ENCODE data around the gene MAGI2.
"Not testable (repeated sequence)": the region's sequence is repeated elsewhere in the genome, so short reads cannot be mapped to it uniquely, and the experiment has no call there.

Gene MAGI2

GRCh38 chr7:79051915-79052314 lies 401.6 kb downstream of the MAGI2 start:
- no peak for DNase-seq (ENCODE audit: low read depth in 2 of 2)

- no peak for DNase-seq (ENCODE audit: low read depth in 2 of 2)
Measured at GRCh38 chr7:79050603-79051002, 402.9 kb downstream of the MAGI2 start.

GRCh38 chr7:79046061-79046460 lies 407.4 kb downstream of the MAGI2 start:
- no peak for DNase-seq (ENCODE audit: low read depth in 2 of 2)

GRCh38 chr7:79037001-79037400 lies 416.5 kb downstream of the MAGI2 start:
- DNase-seq (ENCODE audit: low read depth in 2 of 2): no peak

- DNase-seq (ENCODE audit: low read depth in 2 of 2): no peak
Measured at GRCh38 chr7:79036356-79036755, 417.1 kb downstream of the MAGI2 start.

GRCh38 chr7:79035858-79036257 lies 417.6 kb downstream of the MAGI2 start:
- DNase-seq (ENCODE audit: low read depth in 2 of 2): no peak

GRCh38 chr7:79034730-79035129 lies 418.7 kb downstream of the MAGI2 start:
- DNase-seq (ENCODE audit: low read depth in 2 of 2): no peak

- DNase-seq (ENCODE audit: low read depth in 2 of 2): not testable (repeated sequence)
Measured at GRCh38 chr7:79019711-79020110, 433.8 kb downstream of the MAGI2 start.

GRCh38 chr7:79011921-79012320 lies 441.5 kb downstream of the MAGI2 start:
- DNase-seq (ENCODE audit: low read depth in 2 of 2): no peak

GRCh38 chr7:79009647-79010046 lies 443.8 kb downstream of the MAGI2 start:
- no peak for DNase-seq (ENCODE audit: low read depth in 2 of 2)

GRCh38 chr7:79008786-79009185 lies 444.7 kb downstream of the MAGI2 start:
- DNase-seq (ENCODE audit: low read depth in 2 of 2): no peak

GRCh38 chr7:78996013-78996412 lies 457.5 kb downstream of the MAGI2 start:
- no peak for DNase-seq (ENCODE audit: low read depth in 2 of 2)

GRCh38 chr7:78993341-78993740 lies 460.1 kb downstream of the MAGI2 start:
- DNase-seq (ENCODE audit: low read depth in 2 of 2): no peak

GRCh38 chr7:78985509-78985908 lies 468.0 kb downstream of the MAGI2 start:
- no peak for DNase-seq (ENCODE audit: low read depth in 2 of 2)

- DNase-seq (ENCODE audit: low read depth in 2 of 2): no peak
Measured at GRCh38 chr7:78983483-78983882, 470.0 kb downstream of the MAGI2 start.

- no peak for DNase-seq (ENCODE audit: low read depth in 2 of 2)
Measured at GRCh38 chr7:78970440-78970916, 483.0 kb downstream of the MAGI2 start.

GRCh38 chr7:78968951-78969350 lies 484.5 kb downstream of the MAGI2 start:
- no peak for DNase-seq (ENCODE audit: low read depth in 2 of 2)

GRCh38 chr7:78967561-78967960 lies 485.9 kb downstream of the MAGI2 start:
- not testable (repeated sequence) for DNase-seq (ENCODE audit: low read depth in 2 of 2)

- no peak for DNase-seq (ENCODE audit: low read depth in 2 of 2)
Measured at GRCh38 chr7:78967046-78967445, 486.4 kb downstream of the MAGI2 start.

- no peak for DNase-seq (ENCODE audit: low read depth in 2 of 2)
Measured at GRCh38 chr7:78959477-78959876, 494.0 kb downstream of the MAGI2 start.

- DNase-seq (ENCODE audit: low read depth in 2 of 2): no peak
Measured at GRCh38 chr7:78955329-78955728, 498.1 kb downstream of the MAGI2 start.

- DNase-seq (ENCODE audit: low read depth in 2 of 2): no peak
Measured at GRCh38 chr7:78953726-78954363, 499.6 kb downstream of the MAGI2 start.

GRCh38 chr7:78953090-78953489 lies 500.4 kb downstream of the MAGI2 start:
- DNase-seq (ENCODE audit: low read depth in 2 of 2): no peak

GRCh38 chr7:78939669-78940068 lies 513.8 kb downstream of the MAGI2 start:
- DNase-seq (ENCODE audit: low read depth in 2 of 2): no peak

All from stimulated activated CD8-positive, alpha-beta memory T cell treated with anti-CD3 and anti-CD28 coated beads, Interleukin-2, amount 100 ng/mL, for 48 hours (primary cell).